ENCODE results near the gene CLPTM1L.

Gene CLPTM1L

GRCh38 chr5:1270933-1271914, 73.7 kb downstream of the CLPTM1L start:
- DNase-seq = no peak

- no peak for DNase-seq
Observed at GRCh38 chr5:1270426-1270825, 74.5 kb downstream of the CLPTM1L start.

- DNase-seq = no peak
Observed at GRCh38 chr5:1268666-1269065, 76.2 kb downstream of the CLPTM1L start.

GRCh38 chr5:1268056-1268455, 76.8 kb downstream of the CLPTM1L start:
- no peak for DNase-seq

All from NCI-H69 (cell line).